ENCODE measurements around the gene COL19A1. TPM values are rescaled to one million over a fixed set of nuclear protein-coding genes. Genes with fewer than 3 reads are reported as not detected.

Gene COL19A1
- total RNA-seq, 2 experiments from 2014 or later, result 0.03 TPM; not detected in 1

DNA sequence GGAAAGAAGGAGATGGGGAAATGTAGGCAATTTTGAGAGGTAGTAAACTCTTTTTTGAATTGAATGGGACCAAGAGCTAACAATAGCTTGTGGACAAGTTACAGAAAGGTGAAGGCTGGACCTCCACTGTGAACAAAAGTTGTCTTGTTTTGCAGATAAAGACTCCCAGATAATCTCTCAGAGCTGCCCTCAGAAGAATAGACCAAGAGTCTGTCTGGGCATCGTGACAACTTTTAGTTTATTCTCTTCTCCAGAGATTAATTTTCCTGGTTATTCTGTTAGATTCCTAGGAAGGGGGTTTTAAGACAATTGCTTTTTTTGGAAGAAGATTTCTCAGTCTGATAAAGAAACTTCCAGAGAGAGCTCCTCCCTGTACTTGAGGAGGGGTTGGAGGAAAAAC is 161.9 kb downstream of the COL19A1 start:
- BruUV-seq (replicated peaks), result no TSS peak
- Histone ChIP-seq H3K27ac (ENCODE audit: low read depth, low read length, poor library complexity, severe bottlenecking) (no peak overlapping the region), H3K4me1 (ENCODE audit: insufficient read depth, low read length, poor library complexity, severe bottlenecking) (no peaks in the 10 kb centered on the region), H3K79me2 (ENCODE audit: insufficient read depth, low read depth, low read length) (no peaks in the 10 kb centered on the region), H3K4me3 (ENCODE audit: low read depth, low read length, poor library complexity, severe bottlenecking) (no peak overlapping the region), H3K9me2 (ENCODE audit: insufficient read depth, low read length) (no peaks in the 10 kb centered on the region), H3K4me2 (ENCODE audit: low read length) (no peak overlapping the region), H4K20me1 (ENCODE audit: insufficient read depth, low read length) (no peaks in the 10 kb centered on the region), H3K9me3 (ENCODE audit: low read length) (no peaks in the 10 kb centered on the region), H2AFZ (ENCODE audit: low read length) (no peak overlapping the region), H3K36me3 (ENCODE audit: insufficient read depth, low read length) (no peaks in the 10 kb centered on the region)
- intact Hi-C loops (cut with micrococcal nuclease; ENCODE audit: unreplicated experiment), result no loop called here
- no peak for DNase-seq (ENCODE audit: low spot score)
- POLR2A ChIA-PET, result interaction anchor here (1.0 kb wide), 1 partner anchor 11 kb away, joined by 3 read pairs; no protein-coding TSS in a partner anchor
- TF ChIP-seq, protein P1, sequence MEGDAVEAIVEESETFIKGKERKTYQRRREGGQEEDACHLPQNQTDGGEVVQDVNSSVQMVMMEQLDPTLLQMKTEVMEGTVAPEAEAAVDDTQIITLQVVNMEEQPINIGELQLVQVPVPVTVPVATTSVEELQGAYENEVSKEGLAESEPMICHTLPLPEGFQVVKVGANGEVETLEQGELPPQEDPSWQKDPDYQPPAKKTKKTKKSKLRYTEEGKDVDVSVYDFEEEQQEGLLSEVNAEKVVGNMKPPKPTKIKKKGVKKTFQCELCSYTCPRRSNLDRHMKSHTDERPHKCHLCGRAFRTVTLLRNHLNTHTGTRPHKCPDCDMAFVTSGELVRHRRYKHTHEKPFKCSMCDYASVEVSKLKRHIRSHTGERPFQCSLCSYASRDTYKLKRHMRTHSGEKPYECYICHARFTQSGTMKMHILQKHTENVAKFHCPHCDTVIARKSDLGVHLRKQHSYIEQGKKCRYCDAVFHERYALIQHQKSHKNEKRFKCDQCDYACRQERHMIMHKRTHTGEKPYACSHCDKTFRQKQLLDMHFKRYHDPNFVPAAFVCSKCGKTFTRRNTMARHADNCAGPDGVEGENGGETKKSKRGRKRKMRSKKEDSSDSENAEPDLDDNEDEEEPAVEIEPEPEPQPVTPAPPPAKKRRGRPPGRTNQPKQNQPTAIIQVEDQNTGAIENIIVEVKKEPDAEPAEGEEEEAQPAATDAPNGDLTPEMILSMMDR (conservative IDR thresholded peaks at IDR 0.05; ENCODE audit: low read length), result no peak
- no peak for TF ChIP-seq EZH2phosphoT487 (IDR thresholded peaks at IDR 0.05; ENCODE audit: borderline replicate concordance, low read depth, low read length)
- CTCF ChIA-PET (ENCODE audit: unreplicated experiment), result no interaction called here

DNA sequence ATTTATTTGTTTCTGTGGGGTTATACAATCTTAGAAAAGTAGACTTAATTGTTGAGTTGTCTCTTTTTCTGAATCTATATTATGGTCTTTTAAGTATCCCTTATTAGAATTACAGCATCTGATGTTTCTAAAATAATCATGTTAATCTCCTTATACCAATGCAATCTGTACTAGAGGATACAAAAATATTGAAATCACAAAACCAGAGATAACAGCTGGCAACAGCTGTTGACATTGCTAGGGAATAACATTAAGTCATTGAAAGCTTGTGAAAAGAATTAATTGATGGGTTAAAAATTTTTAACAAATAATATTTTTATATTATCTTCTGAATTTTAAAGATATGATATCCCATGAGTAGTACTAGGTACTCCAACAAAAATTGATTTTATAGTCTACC is 162.6 kb downstream of the COL19A1 start:
- no peaks in the 10 kb centered on the region for H3K9me2 ChIP-seq (ENCODE audit: insufficient read depth, low read length)
- H3K4me1 ChIP-seq (ENCODE audit: insufficient read depth, low read length, poor library complexity, severe bottlenecking), result no peaks in the 10 kb centered on the region
- no peak for DNase-seq (ENCODE audit: low spot score)
- H3K4me3 ChIP-seq (ENCODE audit: low read depth, low read length, poor library complexity, severe bottlenecking), result no peak overlapping the region
- TF ChIP-seq, protein P1 (conservative IDR thresholded peaks at IDR 0.05; ENCODE audit: low read length), result no peak
- POLR2A ChIA-PET, result interaction anchor here (1.0 kb wide), 1 partner anchor 10 kb away, joined by 3 read pairs; no protein-coding TSS in a partner anchor
- CTCF ChIA-PET (ENCODE audit: unreplicated experiment), result no interaction called here
- H3K36me3 ChIP-seq (ENCODE audit: insufficient read depth, low read length), result no peaks in the 10 kb centered on the region
- H3K27ac ChIP-seq (ENCODE audit: low read depth, low read length, poor library complexity, severe bottlenecking), result no peak overlapping the region
- no peak overlapping the region for H2AFZ ChIP-seq (ENCODE audit: low read length)
- H3K9me3 ChIP-seq (ENCODE audit: low read length), result no peaks in the 10 kb centered on the region
- intact Hi-C loops (cut with micrococcal nuclease; ENCODE audit: unreplicated experiment), result no loop called here
- H3K4me2 ChIP-seq (ENCODE audit: low read length), result no peak overlapping the region
- no TSS peak for BruUV-seq (replicated peaks)
- no peaks in the 10 kb centered on the region for H4K20me1 ChIP-seq (ENCODE audit: insufficient read depth, low read length)
- no peaks in the 10 kb centered on the region for H3K79me2 ChIP-seq (ENCODE audit: insufficient read depth, low read depth, low read length)

DNA sequence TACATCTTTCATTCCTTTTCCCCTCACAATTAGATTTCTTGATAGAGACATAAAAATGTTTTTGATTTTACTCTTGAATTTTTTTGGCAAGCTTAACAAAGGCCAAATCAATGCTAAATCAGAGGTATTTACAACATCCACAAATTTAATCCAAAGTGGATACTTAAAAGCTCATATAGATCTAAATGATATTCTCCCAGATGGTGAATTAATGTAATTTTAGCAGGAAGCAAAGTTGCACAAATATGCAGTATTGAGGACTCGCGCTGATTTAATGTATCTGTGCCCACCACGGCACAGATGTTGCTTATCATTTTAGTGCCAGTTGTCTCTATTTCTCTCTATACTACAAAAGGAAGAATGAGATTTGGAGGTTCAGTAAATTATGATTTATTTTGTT is 167.4 kb downstream of the COL19A1 start:
- intact Hi-C loops (cut with micrococcal nuclease; ENCODE audit: unreplicated experiment), result no loop called here
- POLR2A ChIA-PET, result no interaction called here

More for the DNA sequence above, 167.4 kb downstream of the COL19A1 start:
- H3K4me3 ChIP-seq (ENCODE audit: low read depth, low read length, poor library complexity, severe bottlenecking), result no peak overlapping the region
- H3K27ac ChIP-seq (ENCODE audit: low read depth, low read length, poor library complexity, severe bottlenecking), result no peak overlapping the region
- CTCF ChIA-PET (ENCODE audit: unreplicated experiment), result no interaction called here
- H3K36me3 ChIP-seq (ENCODE audit: insufficient read depth, low read length), result no peaks in the 10 kb centered on the region
- DNase-seq (ENCODE audit: low spot score), result no peak
- no TSS peak for BruUV-seq (replicated peaks)
- H2AFZ ChIP-seq (ENCODE audit: low read length), result no peak overlapping the region
- no peak overlapping the region for H3K4me2 ChIP-seq (ENCODE audit: low read length)
- no peaks in the 10 kb centered on the region for H3K9me3 ChIP-seq (ENCODE audit: low read length)
- no peaks in the 10 kb centered on the region for H3K79me2 ChIP-seq (ENCODE audit: insufficient read depth, low read depth, low read length)
- no peaks in the 10 kb centered on the region for H4K20me1 ChIP-seq (ENCODE audit: insufficient read depth, low read length)
- H3K9me2 ChIP-seq (ENCODE audit: insufficient read depth, low read length), result no peaks in the 10 kb centered on the region
- no peaks in the 10 kb centered on the region for H3K4me1 ChIP-seq (ENCODE audit: insufficient read depth, low read length, poor library complexity, severe bottlenecking)
- TF ChIP-seq EZH2phosphoT487 (IDR thresholded peaks at IDR 0.05; ENCODE audit: borderline replicate concordance, low read depth, low read length), result no peak
- TF ChIP-seq, protein P1 (conservative IDR thresholded peaks at IDR 0.05; ENCODE audit: low read length), result no peak
